HAP-1 (cell line): ENCODE measurements around the gene ACSS1.
"Not testable (repeated sequence)": the region's sequence is repeated elsewhere in the genome, so short reads cannot be mapped to it uniquely, and the experiment has no call there.

Experiments
- DNase-seq, 2 experiments: peaks; one replicate each; pipeline ENCODE4 v3.0.0-alpha.2; 2016 to 2020; ENCODE audit warnings: low spot score in 2 of 2
- H3K27me3 ChIP-seq: fragments of 250-450 bp; sonication (Bioruptor Pico); 2 replicates; pipeline ENCODE4 v1.5.1; 2020; ENCODE audit warnings: low read depth, mild to moderate bottlenecking, moderate library complexity
- H3K36me3 ChIP-seq: fragments of 250-450 bp; sonication (Bioruptor Pico); replicated peaks from 2 replicates; pipeline ENCODE4 v1.5.1; 2020; ENCODE audit warnings: mild to moderate bottlenecking
- H3K4me1 ChIP-seq: fragments of 250-450 bp; sonication (Bioruptor Pico); 2 replicates; pipeline ENCODE4 v1.5.1; 2020; ENCODE audit warnings: mild to moderate bottlenecking
- H3K4me3 ChIP-seq: fragments of 250-450 bp; sonication (Bioruptor Pico); 2 replicates; pipeline ENCODE4 v1.5.1; 2020; ENCODE audit warnings: mild to moderate bottlenecking, moderate library complexity
- H3K9me3 ChIP-seq: fragments of 250-450 bp; sonication (Bioruptor Pico); 2 replicates; pipeline ENCODE4 v1.5.1; 2020; ENCODE audit warnings: mild to moderate bottlenecking, moderate library complexity
- in situ Hi-C: fragments of 300-500 bp; cut with MboI; formaldehyde crosslinking; loops from 3 replicates; pipeline ENCODE4 v1.14.3; 2020; ENCODE audit warnings: low sequenced_read_pairs, inconsistent platforms, mixed read lengths

ACSS1 gene

GRCh38 chr20:25005661-25006060 is 52.3 kb downstream of the ACSS1 start:
- DNase-seq: no peak
- in situ Hi-C loops: no loop called here
- Histone ChIP-seq H3K4me1 (no peaks in the 10 kb centered on the region), H3K27me3 (no peaks in the 10 kb centered on the region), H3K36me3 (no peaks in the 10 kb centered on the region), H3K4me3 (no peak overlapping the region), H3K9me3 (no peaks in the 10 kb centered on the region)

DNA sequence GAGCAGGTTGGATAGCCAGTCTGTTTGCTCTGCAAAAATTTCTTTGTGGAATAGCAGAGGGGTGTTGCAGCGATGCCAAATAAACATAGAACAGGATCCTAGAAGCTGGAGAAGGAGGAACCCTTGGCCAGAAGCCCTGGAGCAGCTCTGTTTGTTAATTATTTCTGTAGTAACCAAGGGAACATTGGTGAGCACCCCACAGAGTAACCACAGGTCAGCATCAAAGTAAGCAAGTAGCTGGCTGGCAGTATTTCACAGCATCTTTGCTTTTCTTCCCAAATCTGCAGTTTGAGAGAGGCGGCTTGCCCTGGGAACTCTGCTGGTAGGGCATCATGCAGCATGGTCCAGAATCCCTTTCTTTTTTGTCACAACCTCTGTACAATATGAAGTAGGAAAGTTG is 52.7 kb downstream of the ACSS1 start:
- Histone ChIP-seq H3K36me3 (no peaks in the 10 kb centered on the region), H3K27me3 (no peaks in the 10 kb centered on the region), H3K4me1 (no peaks in the 10 kb centered on the region), H3K4me3 (no peak overlapping the region), H3K9me3 (no peaks in the 10 kb centered on the region)
- in situ Hi-C loops: no loop called here
- DNase-seq: no peak

DNA sequence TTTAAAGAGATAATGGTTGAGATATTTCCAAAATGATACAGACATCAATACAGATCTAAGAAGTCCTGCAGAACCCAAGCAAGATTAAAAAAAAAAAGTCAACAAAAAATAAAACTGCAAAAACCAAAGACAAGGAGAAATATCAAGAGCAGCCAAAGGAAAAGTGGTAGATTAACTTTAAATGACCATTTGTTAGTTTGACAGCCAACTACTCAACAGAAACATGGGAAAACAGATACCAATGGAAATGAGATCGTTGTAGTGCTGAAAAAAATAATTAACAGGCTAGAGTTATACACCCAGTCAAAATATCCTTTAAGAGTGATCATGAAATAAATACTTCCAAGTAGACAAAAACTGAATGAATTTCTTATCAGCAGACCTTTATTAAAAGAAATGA is 54.9 kb downstream of the ACSS1 start:
- in situ Hi-C loops: no loop called here
- Histone ChIP-seq H3K36me3 (no peaks in the 10 kb centered on the region), H3K27me3 (no peaks in the 10 kb centered on the region), H3K4me3 (no peak overlapping the region), H3K9me3 (no peaks in the 10 kb centered on the region), H3K4me1 (no peaks in the 10 kb centered on the region)
- no peak for DNase-seq

GRCh38 chr20:25001323-25001722 is 56.6 kb downstream of the ACSS1 start:
- H3K9me3 ChIP-seq, DNase-seq, in situ Hi-C loops, H3K4me3 ChIP-seq, H3K36me3 ChIP-seq, H3K4me1 ChIP-seq, H3K27me3 ChIP-seq: not testable (repeated sequence)

- Histone ChIP-seq H3K9me3 (no peaks in the 10 kb centered on the region), H3K4me3 (no peak overlapping the region), H3K27me3 (no peaks in the 10 kb centered on the region), H3K4me1 (no peaks in the 10 kb centered on the region), H3K36me3 (no peaks in the 10 kb centered on the region)
- DNase-seq: peak in 1 of 2 experiments; percentile 3
- in situ Hi-C loops: no loop called here
These were observed 57.6 kb downstream of the ACSS1 start for GRCh38 chr20:25000268-25000801.

- DNase-seq: peak in 1 of 2 experiments; percentile 6
- Histone ChIP-seq H3K27me3 (no peaks in the 10 kb centered on the region), H3K36me3 (no peaks in the 10 kb centered on the region), H3K4me3 (no peak overlapping the region), H3K4me1 (peaks cover 3% of the 10 kb centered on the region; the same call in 1 of the 2 replicates), H3K9me3 (no peaks in the 10 kb centered on the region)
- in situ Hi-C loops: loop anchor here (5.0 to 25.0 kb wide), 4 partner anchors 63 to 863 kb away; partner anchors contain the start of gene GINS1
These were observed 58.4 kb downstream of the ACSS1 start for GRCh38 chr20:24999568-24999967.

DNA sequence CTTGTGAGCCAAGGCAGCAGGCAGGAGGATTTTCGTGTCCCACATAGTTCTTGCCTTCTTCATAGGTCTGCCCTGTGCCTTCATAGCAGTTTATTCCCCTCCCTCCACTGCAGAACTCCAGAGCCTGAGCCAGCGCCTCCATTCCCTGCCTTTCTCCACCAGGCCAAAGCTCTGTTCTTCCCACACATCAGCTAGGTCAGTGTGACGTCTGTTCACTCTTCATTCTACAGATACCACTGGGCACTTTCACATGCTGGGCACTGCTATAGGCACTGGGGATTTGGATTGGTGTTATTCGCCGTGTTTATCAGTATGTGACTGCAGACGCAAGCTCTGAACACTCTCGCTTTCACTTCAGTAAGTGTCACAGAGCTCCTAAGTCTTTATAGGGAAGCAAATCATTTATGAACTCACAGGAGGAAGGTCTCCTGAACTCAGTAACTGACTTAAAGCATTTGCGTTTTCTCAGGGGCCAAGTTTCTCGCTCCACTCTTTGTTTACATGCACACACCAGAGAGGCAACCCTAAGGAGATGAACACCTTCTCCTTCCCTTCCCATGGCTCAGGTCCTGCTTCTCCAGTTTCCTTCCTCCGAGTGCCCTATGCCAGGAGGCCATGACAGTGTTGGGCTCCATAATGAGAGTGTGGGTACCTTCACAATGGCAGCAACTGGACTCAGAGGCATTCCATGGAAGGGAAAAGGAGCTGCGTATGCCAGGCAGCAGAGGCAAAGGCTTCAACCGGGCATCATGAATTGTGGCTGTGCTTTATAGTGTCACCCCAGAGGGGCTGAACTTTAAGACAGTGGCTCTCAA is 59.1 kb downstream of the ACSS1 start:
- DNase-seq: peak in 1 of 2 experiments; percentile 1
- Histone ChIP-seq H3K27me3 (no peaks in the 10 kb centered on the region), H3K36me3 (no peaks in the 10 kb centered on the region), H3K9me3 (no peaks in the 10 kb centered on the region), H3K4me3 (no peak overlapping the region), H3K4me1 (peaks cover 3% of the 10 kb centered on the region)
- in situ Hi-C loops: loop anchor here (5.0 to 25.0 kb wide), 4 partner anchors 63 to 863 kb away; partner anchors contain the start of gene GINS1

- in situ Hi-C loops: loop anchor here (5.0 to 25.0 kb wide), 4 partner anchors 64 to 864 kb away; partner anchors contain the start of gene GINS1
- H3K4me1 ChIP-seq: peaks cover 10% of the 10 kb centered on the region
- H3K36me3 ChIP-seq: no peaks in the 10 kb centered on the region
These were observed 59.8 kb downstream of the ACSS1 start for GRCh38 chr20:24998121-24998520.

GRCh38 chr20:24996449-24997377 is 61.2 kb downstream of the ACSS1 start:
- peak in 1 of 2 experiments; percentile 2 for DNase-seq
- in situ Hi-C loops: loop anchor here (5.0 to 25.0 kb wide), 4 partner anchors 66 to 866 kb away; partner anchors contain the start of gene GINS1
- H3K4me3 ChIP-seq: no peak overlapping the region

More at GRCh38 chr20:24998121-24998520, 59.8 kb downstream of the ACSS1 start:
- peak in 1 of 2 experiments; percentile 0 for DNase-seq
- H3K9me3 ChIP-seq: no peaks in the 10 kb centered on the region
- H3K27me3 ChIP-seq: no peaks in the 10 kb centered on the region
- no peak overlapping the region for H3K4me3 ChIP-seq

DNA sequence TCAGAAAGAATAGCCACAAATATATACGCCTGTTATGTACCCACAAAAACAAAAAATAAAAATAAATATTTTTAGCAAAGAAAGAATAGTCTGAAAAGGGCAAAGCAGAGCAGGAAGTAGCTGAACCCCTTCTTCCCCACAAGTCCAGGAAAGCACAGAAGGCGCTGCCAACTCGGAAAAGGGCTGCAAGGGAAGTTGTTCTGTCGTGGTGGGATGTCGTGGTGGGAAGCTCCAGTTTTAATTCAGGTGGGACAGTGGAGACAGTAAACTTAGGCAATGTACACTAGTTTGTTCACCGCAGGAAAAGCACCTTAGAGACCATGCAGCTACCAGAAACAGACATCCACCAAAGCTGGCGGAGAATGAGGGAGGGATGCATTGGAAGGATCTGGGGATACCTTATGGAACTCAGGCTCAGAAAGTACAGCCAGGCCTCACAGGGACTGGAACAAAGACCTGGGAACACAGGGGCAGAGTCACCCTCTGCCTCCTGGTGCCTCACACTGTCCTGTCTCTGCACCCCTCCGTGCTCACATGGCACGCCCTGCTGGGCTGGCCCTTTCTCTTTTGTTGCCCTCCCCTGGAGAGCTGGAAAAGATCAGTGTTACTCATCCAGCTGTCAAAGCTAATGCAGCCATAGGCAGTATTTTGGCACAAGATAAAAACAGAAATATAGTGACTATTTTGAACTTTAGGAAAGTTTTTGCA is 62.0 kb downstream of the ACSS1 start:
- Histone ChIP-seq H3K27me3 (no peaks in the 10 kb centered on the region), H3K4me1 (peaks cover 21% of the 10 kb centered on the region), H3K9me3 (no peaks in the 10 kb centered on the region), H3K36me3 (peaks cover 3% of the 10 kb centered on the region), H3K4me3 (no peak overlapping the region)
- in situ Hi-C loops: loop anchor here (5.0 to 25.0 kb wide), 4 partner anchors 66 to 866 kb away; partner anchors contain the start of gene GINS1
- DNase-seq: no peak

More at GRCh38 chr20:24996449-24997377, 61.2 kb downstream of the ACSS1 start:
- Histone ChIP-seq H3K36me3 (peaks cover 3% of the 10 kb centered on the region), H3K27me3 (no peaks in the 10 kb centered on the region), H3K4me1 (peaks cover 13% of the 10 kb centered on the region), H3K9me3 (no peaks in the 10 kb centered on the region)

GRCh38 chr20:24994470-24995368 is 63.2 kb downstream of the ACSS1 start:
- peaks cover 3% of the 10 kb centered on the region for H3K36me3 ChIP-seq
- H3K27me3 ChIP-seq: no peaks in the 10 kb centered on the region
- no peak overlapping the region for H3K4me3 ChIP-seq
- in situ Hi-C loops: loop anchor here (5.0 to 25.0 kb wide), 4 partner anchors 68 to 868 kb away; partner anchors contain the start of gene GINS1
- H3K4me1 ChIP-seq: peaks cover 26% of the 10 kb centered on the region
- H3K9me3 ChIP-seq: no peaks in the 10 kb centered on the region
- DNase-seq: peak; percentile 65 to 86

- H3K4me3 ChIP-seq: no peak overlapping the region
- no peak for DNase-seq
- peaks cover 26% of the 10 kb centered on the region for H3K4me1 ChIP-seq
- peaks cover 3% of the 10 kb centered on the region for H3K36me3 ChIP-seq
- no peaks in the 10 kb centered on the region for H3K9me3 ChIP-seq
- H3K27me3 ChIP-seq: no peaks in the 10 kb centered on the region
- in situ Hi-C loops: loop anchor here (10.0 to 25.0 kb wide), 2 partner anchors 301 to 868 kb away; no protein-coding TSS in a partner anchor
These were observed 63.8 kb downstream of the ACSS1 start for GRCh38 chr20:24994186-24994465.
